ENCODE results near the gene FN3K. TPM values are rescaled to one million over a fixed set of nuclear protein-coding genes. Genes with fewer than 3 reads are reported as not detected.

Gene FN3K
- total RNA-seq, 1 experiment from 2014 or later, result 28.3 TPM

DNA sequence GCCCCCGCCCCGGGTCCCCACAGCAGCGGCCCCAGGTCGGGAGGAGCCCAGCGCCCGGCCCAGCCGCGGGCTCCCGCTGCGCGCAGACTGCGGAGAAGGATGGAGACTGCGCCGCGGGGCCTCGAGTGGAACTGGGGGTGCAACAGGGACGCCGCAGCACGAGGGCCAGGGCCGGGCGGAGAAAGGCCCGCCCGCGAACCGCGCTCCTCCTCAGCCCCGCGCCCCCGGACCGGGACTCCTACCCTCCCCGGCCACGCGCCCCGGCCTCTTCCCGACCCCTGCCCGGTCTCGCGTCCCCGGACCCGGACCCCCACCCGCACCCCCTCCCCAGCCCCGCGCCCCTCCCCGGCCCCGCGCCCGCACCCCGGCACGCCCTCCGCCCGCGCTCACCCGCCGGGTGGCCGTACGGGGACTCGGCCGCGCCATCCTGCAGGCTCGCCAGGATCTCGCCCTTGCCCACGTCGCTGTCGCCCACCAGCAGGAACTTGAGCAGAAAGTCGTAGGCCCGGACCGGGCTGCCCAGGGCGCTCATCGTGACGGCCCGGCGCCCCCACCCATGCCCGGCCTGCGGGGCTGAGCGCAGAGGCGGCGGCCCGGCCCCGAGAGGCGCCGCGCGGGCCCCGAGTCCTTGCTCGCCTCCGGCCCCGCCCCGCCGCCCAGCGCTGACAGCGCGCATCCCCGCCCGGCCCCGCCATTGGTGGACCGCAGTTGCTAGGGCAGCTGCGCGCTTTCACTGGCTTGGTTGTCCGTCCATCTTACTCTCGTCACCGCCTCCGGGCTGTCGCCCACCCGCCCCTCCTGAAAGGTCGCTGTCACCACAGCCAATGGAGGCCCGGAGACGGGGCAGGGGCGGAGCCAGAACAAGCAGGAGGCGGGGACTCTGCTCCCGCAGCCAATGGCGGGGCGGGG is 37.1 kb upstream of the FN3K start, which contains the start of gene RAB40B:
Gene RAB40B (minus strand): TSS at position 634 of the 909 bp plus-strand sequence. CDS start 102 bp downstream, at position 532.
- TF ChIP-seq, protein P1, sequence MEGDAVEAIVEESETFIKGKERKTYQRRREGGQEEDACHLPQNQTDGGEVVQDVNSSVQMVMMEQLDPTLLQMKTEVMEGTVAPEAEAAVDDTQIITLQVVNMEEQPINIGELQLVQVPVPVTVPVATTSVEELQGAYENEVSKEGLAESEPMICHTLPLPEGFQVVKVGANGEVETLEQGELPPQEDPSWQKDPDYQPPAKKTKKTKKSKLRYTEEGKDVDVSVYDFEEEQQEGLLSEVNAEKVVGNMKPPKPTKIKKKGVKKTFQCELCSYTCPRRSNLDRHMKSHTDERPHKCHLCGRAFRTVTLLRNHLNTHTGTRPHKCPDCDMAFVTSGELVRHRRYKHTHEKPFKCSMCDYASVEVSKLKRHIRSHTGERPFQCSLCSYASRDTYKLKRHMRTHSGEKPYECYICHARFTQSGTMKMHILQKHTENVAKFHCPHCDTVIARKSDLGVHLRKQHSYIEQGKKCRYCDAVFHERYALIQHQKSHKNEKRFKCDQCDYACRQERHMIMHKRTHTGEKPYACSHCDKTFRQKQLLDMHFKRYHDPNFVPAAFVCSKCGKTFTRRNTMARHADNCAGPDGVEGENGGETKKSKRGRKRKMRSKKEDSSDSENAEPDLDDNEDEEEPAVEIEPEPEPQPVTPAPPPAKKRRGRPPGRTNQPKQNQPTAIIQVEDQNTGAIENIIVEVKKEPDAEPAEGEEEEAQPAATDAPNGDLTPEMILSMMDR (conservative IDR thresholded peaks at IDR 0.05), result no peak
- peaks cover 2 to 6% of the 10 kb centered on the region in 2 experiments; a peak in 2 of 4 replicates for H3K4me1 Mint-ChIP-seq
- Histone ChIP-seq H4K8ac (replicated peaks; ENCODE audit: insufficient read length, low read depth, low read length) (no peak within 1 kb of the TSS), H2BK5ac (ENCODE audit: insufficient read length, low read length) (no peak within 1 kb of the TSS), H2AFZ (ENCODE audit: low read length) (no peak within 1 kb of the TSS), H2BK20ac (ENCODE audit: low read depth, low read length, poor library complexity, severe bottlenecking) (no peak within 1 kb of the TSS), H4K91ac (ENCODE audit: insufficient read length, low read depth, low read length) (no peak within 1 kb of the TSS), H2BK15ac (ENCODE audit: low read depth, low read length) (no peak within 1 kb of the TSS), H3T11ph (ENCODE audit: low read length) (no peak within 1 kb of the TSS), H3K9me3 (ENCODE audit: control insufficient read depth, low read depth, low read length) (no peaks in the 10 kb centered on the region), H2BK120ac (ENCODE audit: low read depth, low read length, poor library complexity, severe bottlenecking) (no peak within 1 kb of the TSS), H3K9ac (ENCODE audit: extremely low read depth, insufficient read length, low read length) (no peak within 1 kb of the TSS), H3K79me1 (ENCODE audit: insufficient read depth, low read depth, low read length, poor library complexity, severe bottlenecking) (no peaks in the 10 kb centered on the region), H3K23ac (ENCODE audit: insufficient read length, low read depth, low read length) (no peak within 1 kb of the TSS), H3K14ac (ENCODE audit: insufficient read depth, low read length) (no peak within 1 kb of the TSS), H3K23me2 (ENCODE audit: insufficient read length, low read depth, low read length, poor library complexity, severe bottlenecking) (peaks cover 7% of the 10 kb centered on the region), H3K27me3 (ENCODE audit: insufficient read depth, low read length) (peaks cover 15% of the 10 kb centered on the region; the same call in 1 of the 2 replicates), H3K56ac (ENCODE audit: insufficient read length, low read depth, low read length) (no peak within 1 kb of the TSS), H3K18ac (ENCODE audit: insufficient read length, low read depth, low read length) (no peak within 1 kb of the TSS), H3K27ac (ENCODE audit: insufficient read length, low read depth, low read length) (no peak within 1 kb of the TSS), H4K20me1 (ENCODE audit: control insufficient read depth, insufficient read depth, insufficient read length) (no peaks in the 10 kb centered on the region), H3K4ac (ENCODE audit: low read depth, low read length) (no peak within 1 kb of the TSS), H2BK12ac (ENCODE audit: insufficient read length, low read depth, low read length) (no peak within 1 kb of the TSS), H4K5ac (ENCODE audit: insufficient read length, low read depth, low read length) (no peak within 1 kb of the TSS), H3K4me1 (ENCODE audit: insufficient read depth, low read length) (no peaks in the 10 kb centered on the region), H3K4me2 (ENCODE audit: insufficient read depth, insufficient read length, low read length) (peak within 1 kb of the TSS; percentile 49), H2AK5ac (ENCODE audit: insufficient read length, low read length) (no peak within 1 kb of the TSS), H3K79me2 (ENCODE audit: insufficient read depth, low read length) (no peaks in the 10 kb centered on the region)
- peaks cover 13% of the 10 kb centered on the region in 2 experiments; a peak in 4 of 5 replicates for H3K9me3 Mint-ChIP-seq
- peak; percentile 100 for DNase-seq
- peaks cover 56% of the 10 kb centered on the region for H3K27me3 Mint-ChIP-seq (ENCODE audit: low read depth)
- H3K4me3 Mint-ChIP-seq, result peak within 1 kb of the TSS; percentile 74 to 90
- no peak within 1 kb of the TSS; a peak in 1 of 7 replicates for H3K27ac Mint-ChIP-seq
- H3K36me3 Mint-ChIP-seq (ENCODE audit: insufficient read depth in 1 of 3, low read depth in 3 of 3), result peaks cover 0 to 8% (median 7%) of the 10 kb centered on the region in 3 experiments; a peak in 5 of 7 replicates
- no CpG with 5 or more reads among the region's 112 CpGs for WGBS (ENCODE audit: extremely low coverage, insufficient read length, low lambda C conversion rate)

All from H9 (cell line).